HL-60 (cell line): Measurements from ENCODE around the gene SRCAP.

ENCODE experiments used
- CTCF ChIP-seq: IDR thresholded peaks from one replicate; pipeline ENCODE4 v1.5.1; 2011; ENCODE audit warnings: low read length, control low read depth, inconsistent platforms; ENCODE audit not compliant: insufficient read depth
- POLR2AphosphoS5 ChIP-seq: IDR thresholded peaks from 2 replicates; pipeline ENCODE4 v1.6.1; 2012; ENCODE audit warnings: low read depth
- SPI1 ChIP-seq: IDR thresholded peaks from 2 replicates; pipeline ENCODE4 v1.6.1; 2012; ENCODE audit warnings: low read depth, mild to moderate bottlenecking, borderline replicate concordance

GRCh38 chr16:30662449-30662848 is 36.5 kb upstream of the SRCAP start:
- TF ChIP-seq CTCF (no peak), SPI1 (no peak), POLR2AphosphoS5 (no peak)
